SK-N-SH treated with all-trans-retinoic acid at 6 μM for 48 hours (cell line): Measurements from ENCODE around the gene PDLIM4.

Source experiments
- ATAC-seq: fragments of 200-7000 bp; cut with Tn5 transposase; 3 replicates; pipeline ENCODE4 v1.9.1; 2020; ENCODE audit warnings: mild to moderate bottlenecking, moderate library complexity
- ARNTL ChIP-seq: fragments of 450-650 bp; formaldehyde crosslinking; IDR thresholded peaks from 2 replicates; pipeline ENCODE4 v1.5.0; 2020; ENCODE audit warnings: low read depth, mild to moderate bottlenecking, moderate library complexity, borderline replicate concordance
- BACH2 ChIP-seq: fragments of 250-450 bp; sonication (Bioruptor Pico); IDR thresholded peaks from 2 replicates; pipeline ENCODE4 v1.9.0; 2021; ENCODE audit warnings: mild to moderate bottlenecking, borderline replicate concordance
- CREB5 ChIP-seq: fragments of 250-450 bp; sonication (Bioruptor Pico); IDR thresholded peaks from 2 replicates; pipeline ENCODE4 v1.5.1; 2020; ENCODE audit warnings: low read depth, mild to moderate bottlenecking, moderate library complexity
- CSRNP3 ChIP-seq: fragments of 250-450 bp; sonication (Bioruptor Pico); IDR thresholded peaks from 2 replicates; pipeline ENCODE4 v1.5.1; 2021; ENCODE audit warnings: mild to moderate bottlenecking, moderate library complexity
- ESRRG ChIP-seq: fragments of 250-450 bp; sonication (Bioruptor Pico); IDR thresholded peaks from 2 replicates; pipeline ENCODE4 v1.6.1; 2021; ENCODE audit warnings: mild to moderate bottlenecking
- ISL1 ChIP-seq: fragments of 250-450 bp; sonication (Bioruptor Pico); IDR thresholded peaks from 2 replicates; pipeline ENCODE4 v2.1.2; 2022; ENCODE audit warnings: mild to moderate bottlenecking, moderate library complexity
- OSR1 ChIP-seq: fragments of 250-450 bp; sonication (Bioruptor Pico); IDR thresholded peaks from 2 replicates; pipeline ENCODE4 v1.8.0; 2022; ENCODE audit warnings: moderate library complexity, mild to moderate bottlenecking, inconsistent platforms
- PATZ1 ChIP-seq: fragments of 250-450 bp; sonication (Bioruptor Pico); IDR thresholded peaks from 2 replicates; pipeline ENCODE4 v1.8.0; 2020; ENCODE audit warnings: mild to moderate bottlenecking, moderate library complexity, borderline replicate concordance
- POU6F1 ChIP-seq: fragments of 250-450 bp; sonication (Bioruptor Pico); IDR thresholded peaks from 2 replicates; pipeline ENCODE4 v1.8.0; 2021; ENCODE audit warnings: low read depth, mild to moderate bottlenecking, moderate library complexity, borderline replicate concordance
- PPARA ChIP-seq: fragments of 250-450 bp; sonication (Bioruptor Pico); IDR thresholded peaks from 2 replicates; pipeline ENCODE4 v1.5.0; 2020; ENCODE audit warnings: mild to moderate bottlenecking, borderline replicate concordance
- RARB ChIP-seq: fragments of 250-450 bp; sonication (Bioruptor Pico); IDR thresholded peaks from 2 replicates; pipeline ENCODE4 v1.8.0; 2021; ENCODE audit warnings: mild to moderate bottlenecking, moderate library complexity
- SNAI2 ChIP-seq: fragments of 250-450 bp; sonication (Bioruptor Pico); IDR thresholded peaks from 2 replicates; pipeline ENCODE4 v1.5.0; 2020; ENCODE audit warnings: mild to moderate bottlenecking, moderate library complexity
- TCF4 ChIP-seq: fragments of 250-450 bp; sonication (Bioruptor Pico); IDR thresholded peaks from 2 replicates; pipeline ENCODE4 v1.8.0; 2021; ENCODE audit warnings: mild to moderate bottlenecking, moderate library complexity, borderline replicate concordance
- TOX ChIP-seq: fragments of 250-450 bp; sonication (Bioruptor Pico); IDR thresholded peaks from 2 replicates; pipeline ENCODE4 v1.8.0; 2021; ENCODE audit warnings: mild to moderate bottlenecking, moderate library complexity, borderline replicate concordance
- TSHZ2 ChIP-seq: fragments of 250-450 bp; sonication (Bioruptor Pico); IDR thresholded peaks from 2 replicates; pipeline ENCODE4 v1.5.0; 2020; ENCODE audit warnings: mild to moderate bottlenecking, moderate library complexity
- ZC3H10 ChIP-seq: fragments of 250-450 bp; sonication (Bioruptor Pico); IDR thresholded peaks from 2 replicates; pipeline ENCODE4 v1.5.1; 2021; ENCODE audit warnings: mild to moderate bottlenecking, moderate library complexity
- ZFP3 ChIP-seq: fragments of 250-450 bp; sonication (Bioruptor Pico); IDR thresholded peaks from 2 replicates; pipeline ENCODE4 v1.5.0; 2020; ENCODE audit warnings: mild to moderate bottlenecking, moderate library complexity
- ZFP30 ChIP-seq: fragments of 450-650 bp; formaldehyde crosslinking; IDR thresholded peaks from 2 replicates; pipeline ENCODE4 v1.5.0; 2022; ENCODE audit warnings: mild to moderate bottlenecking, moderate library complexity
- ZNF565 ChIP-seq: fragments of 450-650 bp; formaldehyde crosslinking; conservative IDR thresholded peaks from 2 replicates; pipeline ENCODE4 v1.5.0; 2020; ENCODE audit warnings: low read depth, mild to moderate bottlenecking, moderate library complexity
- ZNF70 ChIP-seq: fragments of 450-650 bp; formaldehyde crosslinking; IDR thresholded peaks from 2 replicates; pipeline ENCODE4 v1.5.0; 2020; ENCODE audit warnings: mild to moderate bottlenecking, moderate library complexity
- ZNF8 ChIP-seq: fragments of 450-650 bp; formaldehyde crosslinking; IDR thresholded peaks from 2 replicates; pipeline ENCODE4 v1.5.0; 2020; ENCODE audit warnings: mild to moderate bottlenecking, moderate library complexity

The PDLIM4 gene

GRCh38 chr5:132246806-132247205, 10.7 kb upstream of the PDLIM4 start:
- TF ChIP-seq RARB (CRISPR knock-in tag): no peak
- TF ChIP-seq ISL1 (CRISPR knock-in tag): no peak
- peak; percentile 67; the same call in 1 of the 2 replicates for TF ChIP-seq ZFP30
- no peak for ATAC-seq

GRCh38 chr5:132250547-132250946, 6.9 kb upstream of the PDLIM4 start:
- TF ChIP-seq CSRNP3 (CRISPR knock-in tag): no peak
- TF ChIP-seq TOX (CRISPR knock-in tag): no peak
- no peak for TF ChIP-seq BACH2 (CRISPR knock-in tag)
- no peak for TF ChIP-seq ZFP30
- no peak for TF ChIP-seq ZC3H10 (CRISPR knock-in tag)
- TF ChIP-seq ZNF70 (CRISPR knock-in tag): no peak
- no peak for TF ChIP-seq ARNTL (CRISPR knock-in tag)
- TF ChIP-seq PATZ1 (CRISPR knock-in tag): no peak
- TF ChIP-seq ZFP3 (CRISPR knock-in tag): no peak
- no peak for TF ChIP-seq ZNF8 (CRISPR knock-in tag)
- no peak for TF ChIP-seq PPARA (CRISPR knock-in tag)
- no peak for TF ChIP-seq ESRRG (CRISPR knock-in tag)
- TF ChIP-seq POU6F1 (CRISPR knock-in tag): no peak
- TF ChIP-seq RARB (CRISPR knock-in tag): no peak
- no peak for ATAC-seq

- ATAC-seq: peak; percentile 62
- TF ChIP-seq OSR1 (CRISPR knock-in tag): no peak
- TF ChIP-seq ARNTL (CRISPR knock-in tag): no peak
- TF ChIP-seq CREB5 (CRISPR knock-in tag): no peak
- no peak for TF ChIP-seq ZNF565
- TF ChIP-seq TSHZ2: no peak
- no peak for TF ChIP-seq ESRRG (CRISPR knock-in tag)
- TF ChIP-seq SNAI2: no peak
Observed at GRCh38 chr5:132251220-132251725, 6.2 kb upstream of the PDLIM4 start.

GRCh38 chr5:132253008-132253441, 4.5 kb upstream of the PDLIM4 start:
- no peak for ATAC-seq
- TF ChIP-seq TOX (CRISPR knock-in tag) (no peak), OSR1 (CRISPR knock-in tag) (no peak), CSRNP3 (CRISPR knock-in tag) (no peak), ZNF565 (no peak), PATZ1 (CRISPR knock-in tag) (no peak), ZFP30 (no peak), ZNF70 (CRISPR knock-in tag) (no peak), ISL1 (CRISPR knock-in tag) (no peak), ARNTL (CRISPR knock-in tag) (no peak), ZFP3 (CRISPR knock-in tag) (no peak), ZNF8 (CRISPR knock-in tag) (no peak), TCF4 (CRISPR knock-in tag) (no peak), SNAI2 (no peak), PPARA (CRISPR knock-in tag) (no peak)
